HepG2 (cell line): ENCODE data around the gene ZFP36L2.

Source experiments
- BRD4 ChIP-seq: sonication (generic); formaldehyde crosslinking; IDR thresholded peaks from 2 replicates; pipeline ENCODE4 v1.4.0; 2020; ENCODE audit warnings: missing genetic modification reagents
- JUND ChIP-seq: sonication (generic); formaldehyde crosslinking; IDR thresholded peaks from 2 replicates; pipeline ENCODE4 v1.8.0; 2022; ENCODE audit warnings: mild to moderate bottlenecking, missing genetic modification reagents
- MTF1 ChIP-seq: sonication (generic); formaldehyde crosslinking; IDR thresholded peaks from 2 replicates; pipeline ENCODE4 v1.5.0; 2020; ENCODE audit warnings: missing genetic modification reagents
- SP1 ChIP-seq, 2 experiments: fragments of 450-650 bp in 1 of 2; sonication (generic) in 1 of 2; formaldehyde crosslinking in 1 of 2; IDR thresholded peaks; 2 replicates each; pipeline versions ENCODE4 v1.4.0 to v1.6.1; 2016 to 2020; ENCODE audit warnings: missing genetic modification reagents in 1 of 2
- TF ChIP-seq, protein P1 (sequence below): sonication (generic); formaldehyde crosslinking; IDR thresholded peaks from 2 replicates; pipeline ENCODE4 v1.5.0; 2020; ENCODE audit warnings: mild to moderate bottlenecking, missing genetic modification reagents, moderate library complexity

DNA sequence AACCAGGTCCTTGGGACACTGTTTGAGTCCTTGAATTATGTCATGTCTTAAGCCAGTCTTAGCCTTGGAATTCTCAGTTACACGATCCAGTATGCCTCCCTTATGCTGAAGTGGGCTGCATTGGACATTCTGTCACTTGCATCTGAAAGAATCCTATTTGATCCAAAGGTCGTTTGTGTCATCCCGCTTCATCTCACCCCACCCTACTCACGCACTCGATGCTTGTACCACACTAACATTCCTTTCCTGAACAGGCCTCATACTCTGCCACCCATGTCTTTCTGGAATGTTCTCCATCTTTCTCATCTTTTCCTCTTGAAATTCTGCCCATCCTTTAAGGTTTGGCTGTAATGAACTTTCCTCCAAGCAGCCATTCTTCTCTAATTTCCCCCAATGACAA is 27.9 kb upstream of the ZFP36L2 start:
- TF ChIP-seq JUND (CRISPR knock-in tag) (no peak), BRD4 (CRISPR knock-in tag) (no peak), SP1 (IDR thresholded peaks at IDR 0.05) (no peak), SP1 (CRISPR knock-in tag; IDR thresholded peaks at IDR 0.05) (no peak), MTF1 (CRISPR knock-in tag) (no peak)
- TF ChIP-seq, protein P1, sequence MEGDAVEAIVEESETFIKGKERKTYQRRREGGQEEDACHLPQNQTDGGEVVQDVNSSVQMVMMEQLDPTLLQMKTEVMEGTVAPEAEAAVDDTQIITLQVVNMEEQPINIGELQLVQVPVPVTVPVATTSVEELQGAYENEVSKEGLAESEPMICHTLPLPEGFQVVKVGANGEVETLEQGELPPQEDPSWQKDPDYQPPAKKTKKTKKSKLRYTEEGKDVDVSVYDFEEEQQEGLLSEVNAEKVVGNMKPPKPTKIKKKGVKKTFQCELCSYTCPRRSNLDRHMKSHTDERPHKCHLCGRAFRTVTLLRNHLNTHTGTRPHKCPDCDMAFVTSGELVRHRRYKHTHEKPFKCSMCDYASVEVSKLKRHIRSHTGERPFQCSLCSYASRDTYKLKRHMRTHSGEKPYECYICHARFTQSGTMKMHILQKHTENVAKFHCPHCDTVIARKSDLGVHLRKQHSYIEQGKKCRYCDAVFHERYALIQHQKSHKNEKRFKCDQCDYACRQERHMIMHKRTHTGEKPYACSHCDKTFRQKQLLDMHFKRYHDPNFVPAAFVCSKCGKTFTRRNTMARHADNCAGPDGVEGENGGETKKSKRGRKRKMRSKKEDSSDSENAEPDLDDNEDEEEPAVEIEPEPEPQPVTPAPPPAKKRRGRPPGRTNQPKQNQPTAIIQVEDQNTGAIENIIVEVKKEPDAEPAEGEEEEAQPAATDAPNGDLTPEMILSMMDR (CRISPR knock-in tag): no peak
